HEK293 (cell line): ENCODE results near the gene ROBO1.

Source experiments
- CTCF ChIA-PET: fragments of 350-600 bp; formaldehyde crosslinking; extraction: SDS; loops from one replicate; lab custom pipeline; 2021; ENCODE audit warnings: antibody characterized with exemption; lab: Yijun Ruan, JAX
- POLR2A ChIA-PET: fragments of 300-600 bp; formaldehyde crosslinking; extraction: SDS; loops from one replicate; lab custom pipeline; 2020; ENCODE audit warnings: antibody characterized with exemption, inconsistent platforms; lab: Yijun Ruan, JAX
- H3K27ac ChIP-seq: fragments of 200-500 bp; sonication (Bioruptor generic); 2 replicates; pipeline ENCODE4 v1.5.1; 2014; ENCODE audit warnings: low read depth, low read length, control low read depth, inconsistent platforms; ENCODE audit errors: extremely low read depth
- H3K36me3 ChIP-seq, 2 experiments: fragments of 200-500 bp in 1 of 2; sonication (Bioruptor generic) in 1 of 2; 1 replicate in 1 of 2; 2 replicates in 1 of 2; pipeline ENCODE4 v1.5.1; 2014 to 2017; ENCODE audit warnings: inconsistent platforms in 2 of 2, low read length in 2 of 2; ENCODE audit not compliant: control insufficient read depth in 2 of 2, insufficient read depth in 1 of 2
- H3K4me1 ChIP-seq: fragments of 200-500 bp; sonication (Bioruptor generic); 2 replicates; pipeline ENCODE4 v1.5.1; 2014; ENCODE audit warnings: mild to moderate bottlenecking, low read length, inconsistent platforms; ENCODE audit not compliant: control insufficient read depth, insufficient read depth
- H3K4me3 ChIP-seq: 2 replicates; pipeline ENCODE4 v1.5.1; 2011; ENCODE audit warnings: low read depth, mild to moderate bottlenecking, control low read depth, low read length, moderate library complexity
- H3K9me3 ChIP-seq: fragments of 200-500 bp; sonication (Bioruptor generic); 2 replicates; pipeline ENCODE4 v1.5.1; 2014; ENCODE audit warnings: low read depth, low read length, inconsistent platforms; ENCODE audit not compliant: control insufficient read depth, insufficient read depth
- EGR2 ChIP-seq: fragments of 450-650 bp; formaldehyde crosslinking; IDR thresholded peaks from 2 replicates; pipeline ENCODE4 v1.5.1; 2016; ENCODE audit warnings: low read depth, missing biosample characterization, missing genetic modification characterization
- GLIS1 ChIP-seq: fragments of 450-650 bp; formaldehyde crosslinking; IDR thresholded peaks from 2 replicates; pipeline ENCODE4 v1.5.1; 2016; ENCODE audit warnings: missing biosample characterization, missing genetic modification characterization
- INSM2 ChIP-seq: fragments of 450-650 bp; formaldehyde crosslinking; IDR thresholded peaks from 2 replicates; pipeline ENCODE4 v1.5.1; 2016; ENCODE audit warnings: missing biosample characterization, missing genetic modification characterization
- PRDM4 ChIP-seq: fragments of 450-650 bp; formaldehyde crosslinking; IDR thresholded peaks from 2 replicates; pipeline ENCODE4 v1.5.1; 2017; ENCODE audit warnings: missing biosample characterization, missing genetic modification characterization
- ZBTB49 ChIP-seq: fragments of 450-650 bp; formaldehyde crosslinking; IDR thresholded peaks from 2 replicates; pipeline ENCODE4 v1.5.1; 2016; ENCODE audit warnings: missing biosample characterization, missing genetic modification characterization, low read depth
- ZNF19 ChIP-seq: fragments of 450-650 bp; formaldehyde crosslinking; IDR thresholded peaks from 2 replicates; pipeline ENCODE4; 2016; ENCODE audit warnings: missing biosample characterization, missing genetic modification characterization, low read depth
- ZNF223 ChIP-seq: fragments of 450-650 bp; formaldehyde crosslinking; IDR thresholded peaks from 2 replicates; pipeline ENCODE4 v1.5.1; 2016; ENCODE audit warnings: missing biosample characterization, missing genetic modification characterization
- ZNF280D ChIP-seq: fragments of 450-650 bp; formaldehyde crosslinking; IDR thresholded peaks from 2 replicates; pipeline ENCODE4 v1.5.1; 2016; ENCODE audit warnings: missing biosample characterization, missing genetic modification characterization
- ZNF311 ChIP-seq: fragments of 450-650 bp; formaldehyde crosslinking; IDR thresholded peaks from 2 replicates; pipeline ENCODE4 v1.5.1; 2017; ENCODE audit warnings: missing biosample characterization, missing genetic modification characterization, borderline replicate concordance
- ZNF362 ChIP-seq: fragments of 450-650 bp; formaldehyde crosslinking; IDR thresholded peaks from 2 replicates; pipeline ENCODE4 v1.5.1; 2016; ENCODE audit warnings: missing biosample characterization, missing genetic modification characterization
- ZNF398 ChIP-seq: fragments of 450-650 bp; formaldehyde crosslinking; IDR thresholded peaks from 2 replicates; pipeline ENCODE4 v1.5.1; 2017; ENCODE audit warnings: missing biosample characterization, missing genetic modification characterization
- ZNF404 ChIP-seq: fragments of 450-650 bp; formaldehyde crosslinking; IDR thresholded peaks from 2 replicates; pipeline ENCODE4 v1.5.1; 2017; ENCODE audit warnings: missing biosample characterization, missing genetic modification characterization
- ZNF623 ChIP-seq: fragments of 450-650 bp; formaldehyde crosslinking; IDR thresholded peaks from 2 replicates; pipeline ENCODE4 v1.5.1; 2016; ENCODE audit warnings: missing biosample characterization, missing genetic modification characterization
- ZNF677 ChIP-seq: fragments of 450-650 bp; IDR thresholded peaks from 2 replicates; pipeline ENCODE4 v1.5.0; 2018; ENCODE audit warnings: missing biosample characterization, mild to moderate bottlenecking, missing genetic modification characterization, moderate library complexity

The ROBO1 gene

GRCh38 chr3:79685108-79685507, 82.7 kb downstream of the ROBO1 start (continued):
- TF ChIP-seq ZNF404 (tag by site-specific recombination), result no peak

GRCh38 chr3:79684041-79684440, 83.8 kb downstream of the ROBO1 start:
- CTCF ChIA-PET, result no interaction called here
- H3K27ac ChIP-seq, result no peak overlapping the region
- POLR2A ChIA-PET, result no interaction called here
- no peak for TF ChIP-seq ZNF19
- H3K4me3 ChIP-seq, result no peak overlapping the region
- H3K9me3 ChIP-seq, result no peaks in the 10 kb centered on the region
- no peaks in the 10 kb centered on the region for H3K4me1 ChIP-seq
- no peaks in the 10 kb centered on the region for H3K36me3 ChIP-seq

GRCh38 chr3:79672731-79673130, 95.1 kb downstream of the ROBO1 start:
- Histone ChIP-seq H3K9me3 (no peaks in the 10 kb centered on the region), H3K36me3 (no peaks in the 10 kb centered on the region), H3K4me1 (no peaks in the 10 kb centered on the region), H3K4me3 (no peak overlapping the region), H3K27ac (no peak overlapping the region)
- ChIA-PET CTCF (interaction anchor here (0.6 kb wide), 1 partner anchor 41 kb away, joined by 4 read pairs; no protein-coding TSS in a partner anchor), POLR2A (no interaction called here)
- no peak for TF ChIP-seq GLIS1 (tag by site-specific recombination)
- TF ChIP-seq ZNF677 (tag by site-specific recombination), result no peak
- TF ChIP-seq ZNF398, result no peak
- no peak for TF ChIP-seq ZBTB49 (tag by site-specific recombination)
- TF ChIP-seq ZNF223 (tag by site-specific recombination), result no peak
- TF ChIP-seq ZNF280D (tag by site-specific recombination), result no peak
- TF ChIP-seq ZNF623 (tag by site-specific recombination), result no peak
- TF ChIP-seq ZNF311, result no peak
- TF ChIP-seq INSM2 (tag by site-specific recombination), result no peak
- no peak for TF ChIP-seq EGR2 (tag by site-specific recombination)
- no peak for TF ChIP-seq ZNF362 (tag by site-specific recombination)
- TF ChIP-seq PRDM4 (tag by site-specific recombination), result no peak
